ENCODE results near the gene ZNF76.
"Not testable (repeated sequence)": the region's sequence is repeated elsewhere in the genome, so short reads cannot be mapped to it uniquely, and the experiment has no call there.

Gene ZNF76

DNA sequence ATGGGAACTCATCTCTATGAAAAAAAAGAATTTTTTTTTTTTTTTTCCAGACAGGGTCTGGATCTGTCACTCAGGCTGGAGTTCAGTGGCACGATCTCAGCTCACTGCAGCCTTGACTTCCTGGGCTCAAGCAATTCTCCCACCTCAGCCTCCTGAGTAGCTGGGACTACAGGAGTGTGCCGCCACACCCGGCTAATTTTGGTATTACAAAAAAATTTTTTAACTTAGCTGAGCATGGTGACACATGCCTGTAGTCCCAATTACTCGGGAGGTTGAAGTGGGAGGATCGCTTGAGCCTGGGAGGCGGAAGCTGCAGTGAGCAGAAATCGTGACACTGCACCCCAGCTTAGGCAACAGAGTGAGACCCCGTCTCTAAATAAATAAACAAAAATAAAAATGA is 45.6 kb downstream of the ZNF76 start:
- H3K4me3 ChIP-seq (ENCODE audit: low read depth in 1 of 2, low read length in 2 of 2) = no peak overlapping the region
- no peaks in the 10 kb centered on the region for H3K27me3 ChIP-seq (ENCODE audit: control insufficient read depth in 1 of 2, insufficient read depth in 2 of 2, low read length in 2 of 2)
- H3K9me3 ChIP-seq (ENCODE audit: low read length) = no peaks in the 10 kb centered on the region
- no peaks in the 10 kb centered on the region for H3K36me3 ChIP-seq (ENCODE audit: insufficient read depth, low read length)
- no peak overlapping the region for H3K27ac ChIP-seq (ENCODE audit: low read depth, low read length)
- no peaks in the 10 kb centered on the region for H3K4me1 ChIP-seq (ENCODE audit: insufficient read depth, low read length)
- no peak overlapping the region for H3K9ac ChIP-seq (ENCODE audit: low read length)

DNA sequence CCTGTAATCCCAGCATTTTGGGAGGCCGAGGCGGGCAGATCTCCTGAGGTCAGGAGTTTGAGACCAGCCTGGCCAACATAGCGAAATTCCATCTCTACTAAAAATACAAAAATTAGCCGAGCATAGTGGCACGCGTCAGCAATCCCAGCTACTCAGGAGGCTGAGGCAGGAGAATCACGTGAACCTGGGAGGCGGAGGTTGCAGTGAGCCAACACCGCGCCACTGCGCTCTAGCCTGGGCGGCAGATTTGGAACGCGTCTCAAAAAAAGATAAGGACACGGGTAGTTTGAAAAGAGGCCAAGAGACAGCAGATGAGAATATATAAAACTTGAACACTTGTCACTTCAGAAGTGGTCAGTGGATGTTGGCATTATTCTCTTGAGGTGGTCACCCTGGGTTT is 47.6 kb downstream of the ZNF76 start:
- H3K4me3 ChIP-seq (ENCODE audit: low read depth in 1 of 2, low read length in 2 of 2); H3K36me3 ChIP-seq (ENCODE audit: insufficient read depth, low read length); H3K27me3 ChIP-seq (ENCODE audit: control insufficient read depth in 1 of 2, insufficient read depth in 2 of 2, low read length in 2 of 2); H3K9me3 ChIP-seq (ENCODE audit: low read length); H3K27ac ChIP-seq (ENCODE audit: low read depth, low read length); H3K9ac ChIP-seq (ENCODE audit: low read length); H3K4me1 ChIP-seq (ENCODE audit: insufficient read depth, low read length): not testable (repeated sequence)

DNA sequence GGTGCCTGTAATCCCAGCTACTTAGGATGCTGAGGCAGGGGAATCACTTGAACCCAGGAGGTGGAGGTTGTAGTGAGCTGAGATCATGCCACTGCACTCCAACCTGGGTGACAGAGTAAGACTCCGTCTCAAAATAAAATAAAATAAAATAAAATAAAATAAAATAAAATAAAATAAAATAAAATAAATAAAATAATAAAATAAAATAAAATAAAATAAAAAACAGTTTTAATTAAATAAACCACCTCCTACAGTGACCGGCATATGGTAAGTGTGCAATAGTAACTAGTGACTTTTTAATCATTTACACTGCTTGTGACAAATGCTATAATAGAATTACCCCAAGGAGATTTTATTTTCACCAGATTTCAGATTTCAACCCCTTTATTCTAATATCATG is 49.0 kb downstream of the ZNF76 start:
- H3K4me1 ChIP-seq (ENCODE audit: insufficient read depth, low read length); H3K9ac ChIP-seq (ENCODE audit: low read length); H3K27me3 ChIP-seq (ENCODE audit: control insufficient read depth in 1 of 2, insufficient read depth in 2 of 2, low read length in 2 of 2); H3K9me3 ChIP-seq (ENCODE audit: low read length); H3K36me3 ChIP-seq (ENCODE audit: insufficient read depth, low read length); H3K4me3 ChIP-seq (ENCODE audit: low read depth in 1 of 2, low read length in 2 of 2); H3K27ac ChIP-seq (ENCODE audit: low read depth, low read length): not testable (repeated sequence)

DNA sequence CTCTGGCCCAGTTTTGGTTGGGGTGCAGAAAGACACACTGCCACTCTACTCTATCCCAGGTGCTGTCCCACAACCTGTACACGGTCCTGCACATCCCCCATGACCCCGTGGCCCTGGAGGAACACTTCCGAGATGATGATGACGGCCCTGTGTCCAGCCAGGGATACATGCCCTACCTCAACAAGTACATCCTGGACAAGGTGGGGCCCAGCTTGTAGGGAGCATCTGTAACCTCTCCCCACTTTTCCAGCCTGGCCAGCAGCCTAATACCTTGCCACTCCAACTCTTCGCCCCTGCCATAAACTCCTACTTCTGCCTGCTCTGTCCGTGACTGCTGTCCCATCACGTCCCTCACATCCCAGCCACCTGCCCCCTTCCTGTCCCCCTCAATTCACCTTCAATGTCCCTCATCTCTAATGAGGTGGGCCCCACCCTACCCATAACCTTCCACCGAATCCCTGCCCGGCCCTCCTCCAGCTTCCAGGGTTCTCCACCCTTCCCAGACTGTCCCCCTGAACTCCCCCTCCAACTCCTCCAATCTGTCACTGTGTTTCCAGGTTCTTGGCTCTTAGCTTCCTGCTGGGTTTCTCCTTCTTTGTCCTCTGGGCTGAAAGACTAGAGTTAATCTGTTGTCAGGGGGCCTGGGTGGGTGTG is 50.2 kb downstream of the ZNF76 start:
- no peak overlapping the region for H3K9ac ChIP-seq (ENCODE audit: low read length)
- H3K9me3 ChIP-seq (ENCODE audit: low read length) = no peaks in the 10 kb centered on the region
- H3K36me3 ChIP-seq (ENCODE audit: insufficient read depth, low read length) = no peaks in the 10 kb centered on the region
- H3K27ac ChIP-seq (ENCODE audit: low read depth, low read length) = no peak overlapping the region
- no peaks in the 10 kb centered on the region for H3K27me3 ChIP-seq (ENCODE audit: control insufficient read depth in 1 of 2, insufficient read depth in 2 of 2, low read length in 2 of 2)
- H3K4me3 ChIP-seq (ENCODE audit: low read depth in 1 of 2, low read length in 2 of 2) = no peak overlapping the region
- no peaks in the 10 kb centered on the region for H3K4me1 ChIP-seq (ENCODE audit: insufficient read depth, low read length)

DNA sequence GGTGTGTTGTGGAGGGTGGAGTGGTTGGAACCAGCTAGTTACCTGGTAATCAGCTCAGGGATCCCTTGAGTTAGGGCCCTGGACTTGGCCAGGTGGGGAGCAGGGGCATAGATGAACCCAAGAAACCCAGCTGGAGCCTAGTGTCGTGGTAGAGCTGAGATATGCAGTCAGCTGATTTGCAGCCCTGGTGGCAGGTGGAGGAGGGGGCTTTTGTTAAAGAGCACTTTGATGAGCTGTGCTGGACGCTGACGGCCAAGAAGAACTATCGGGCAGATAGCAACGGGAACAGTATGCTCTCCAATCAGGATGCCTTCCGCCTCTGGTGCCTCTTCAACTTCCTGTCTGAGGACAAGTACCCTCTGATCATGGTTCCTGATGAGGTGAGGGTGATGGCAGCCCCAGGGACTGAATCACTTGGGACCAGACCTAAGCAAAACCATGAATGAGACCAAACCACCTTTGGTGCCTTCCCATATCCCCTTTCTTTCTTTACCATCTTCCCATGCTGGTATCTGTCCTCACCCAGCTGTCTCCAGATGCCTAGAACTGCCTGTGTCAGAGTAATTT is 50.8 kb downstream of the ZNF76 start:
- no peak overlapping the region for H3K9ac ChIP-seq (ENCODE audit: low read length)
- no peaks in the 10 kb centered on the region for H3K27me3 ChIP-seq (ENCODE audit: control insufficient read depth in 1 of 2, insufficient read depth in 2 of 2, low read length in 2 of 2)
- H3K27ac ChIP-seq (ENCODE audit: low read depth, low read length) = no peak overlapping the region
- H3K36me3 ChIP-seq (ENCODE audit: insufficient read depth, low read length) = no peaks in the 10 kb centered on the region
- H3K4me3 ChIP-seq (ENCODE audit: low read depth in 1 of 2, low read length in 2 of 2) = no peak overlapping the region
- H3K9me3 ChIP-seq (ENCODE audit: low read length) = no peaks in the 10 kb centered on the region
- H3K4me1 ChIP-seq (ENCODE audit: insufficient read depth, low read length) = no peaks in the 10 kb centered on the region

DNA sequence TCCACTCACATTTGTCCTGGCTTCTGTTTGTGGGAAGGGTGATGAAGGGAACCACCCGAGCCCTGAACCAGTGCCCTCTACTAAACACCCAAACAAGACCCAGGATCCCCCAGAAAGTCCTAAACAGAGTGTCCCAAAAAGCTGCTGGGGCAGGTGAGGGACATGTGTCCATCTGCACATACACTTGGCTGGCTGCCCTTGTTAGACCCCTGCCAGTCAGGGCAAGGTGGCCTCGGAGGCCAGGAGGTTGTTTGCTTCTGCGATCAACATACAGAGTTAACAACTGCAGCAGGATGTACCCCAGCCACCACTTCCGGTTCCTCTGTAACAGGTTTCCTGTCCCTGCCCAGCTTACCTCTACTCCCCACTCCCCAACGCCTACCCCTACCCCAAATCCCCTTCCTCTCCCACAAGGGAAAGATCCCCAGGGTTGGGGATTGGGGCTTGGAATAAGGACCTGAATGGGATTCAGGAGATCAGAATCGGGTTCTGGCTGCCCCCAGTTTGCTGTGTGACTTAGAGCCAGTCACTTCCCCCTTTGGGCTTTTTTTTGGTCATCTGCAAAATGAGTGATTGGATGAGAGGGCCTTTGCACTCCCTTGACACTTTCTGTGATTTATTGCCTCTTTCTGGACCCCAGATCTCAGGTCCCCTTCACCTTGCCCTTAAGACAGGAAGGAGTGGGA is 52.0 kb downstream of the ZNF76 start:
- Histone ChIP-seq H3K4me3 (ENCODE audit: low read depth in 1 of 2, low read length in 2 of 2) (no peak overlapping the region), H3K4me1 (ENCODE audit: insufficient read depth, low read length) (no peaks in the 10 kb centered on the region), H3K9me3 (ENCODE audit: low read length) (no peaks in the 10 kb centered on the region), H3K27me3 (ENCODE audit: control insufficient read depth in 1 of 2, insufficient read depth in 2 of 2, low read length in 2 of 2) (no peaks in the 10 kb centered on the region), H3K9ac (ENCODE audit: low read length) (no peak overlapping the region), H3K36me3 (ENCODE audit: insufficient read depth, low read length) (no peaks in the 10 kb centered on the region), H3K27ac (ENCODE audit: low read depth, low read length) (no peak overlapping the region)

DNA sequence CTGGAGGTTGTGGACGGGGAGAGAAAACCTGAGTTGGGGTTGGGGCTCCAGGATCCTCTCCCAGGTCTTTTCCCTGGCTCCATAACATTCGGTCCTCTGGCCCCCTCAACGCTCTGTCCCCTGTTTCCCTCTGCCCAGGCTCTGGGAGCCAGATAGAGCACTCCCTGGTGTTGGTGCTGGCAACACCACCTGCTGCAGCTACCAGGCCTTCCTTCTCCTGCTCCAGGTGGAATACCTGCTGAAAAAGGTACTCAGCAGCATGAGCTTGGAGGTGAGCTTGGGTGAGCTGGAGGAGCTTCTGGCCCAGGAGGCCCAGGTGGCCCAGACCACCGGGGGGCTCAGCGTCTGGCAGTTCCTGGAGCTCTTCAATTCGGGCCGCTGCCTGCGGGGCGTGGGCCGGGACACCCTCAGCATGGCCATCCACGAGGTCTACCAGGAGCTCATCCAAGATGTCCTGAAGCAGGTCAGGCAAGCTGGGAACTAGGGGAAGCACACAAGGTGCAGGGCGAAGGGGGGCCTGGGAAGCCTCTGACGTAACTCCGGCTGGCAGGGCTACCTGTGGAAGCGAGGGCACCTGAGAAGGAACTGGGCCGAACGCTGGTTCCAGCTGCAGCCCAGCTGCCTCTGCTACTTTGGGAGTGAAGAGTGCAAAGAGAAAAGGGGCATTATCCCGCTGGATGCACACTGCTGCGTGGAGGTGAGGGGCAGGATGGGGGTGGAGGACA is 52.7 kb downstream of the ZNF76 start:
- Histone ChIP-seq H3K9ac (ENCODE audit: low read length) (no peak overlapping the region), H3K27ac (ENCODE audit: low read depth, low read length) (no peak overlapping the region), H3K27me3 (ENCODE audit: control insufficient read depth in 1 of 2, insufficient read depth in 2 of 2, low read length in 2 of 2) (no peaks in the 10 kb centered on the region), H3K4me1 (ENCODE audit: insufficient read depth, low read length) (no peaks in the 10 kb centered on the region), H3K4me3 (ENCODE audit: low read depth in 1 of 2, low read length in 2 of 2) (no peak overlapping the region), H3K36me3 (ENCODE audit: insufficient read depth, low read length) (no peaks in the 10 kb centered on the region), H3K9me3 (ENCODE audit: low read length) (no peaks in the 10 kb centered on the region)

DNA sequence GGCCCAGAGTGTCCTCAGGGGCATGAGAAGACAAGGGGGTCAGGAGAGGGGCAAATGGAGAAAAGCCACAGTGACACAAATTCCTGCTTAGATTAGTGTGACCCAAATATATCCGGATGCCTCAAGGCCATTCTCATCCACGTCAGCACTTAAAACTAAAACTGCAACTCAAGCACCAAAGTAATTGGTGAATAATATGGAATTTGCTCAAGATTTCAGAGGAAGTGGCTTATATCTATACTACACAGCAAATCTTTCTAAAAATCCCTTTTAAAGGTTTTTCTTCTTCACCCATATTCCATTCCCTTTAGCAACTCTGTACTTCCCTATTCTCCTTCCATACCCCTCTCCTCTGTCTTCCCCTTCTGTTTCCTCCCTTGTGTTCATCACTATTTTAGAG is 53.3 kb downstream of the ZNF76 start:
- no peaks in the 10 kb centered on the region for H3K4me1 ChIP-seq (ENCODE audit: insufficient read depth, low read length)
- no peak overlapping the region for H3K4me3 ChIP-seq (ENCODE audit: low read depth in 1 of 2, low read length in 2 of 2)
- H3K9ac ChIP-seq (ENCODE audit: low read length) = no peak overlapping the region
- no peaks in the 10 kb centered on the region for H3K36me3 ChIP-seq (ENCODE audit: insufficient read depth, low read length)
- H3K27ac ChIP-seq (ENCODE audit: low read depth, low read length) = no peak overlapping the region
- H3K9me3 ChIP-seq (ENCODE audit: low read length) = no peaks in the 10 kb centered on the region
- no peaks in the 10 kb centered on the region for H3K27me3 ChIP-seq (ENCODE audit: control insufficient read depth in 1 of 2, insufficient read depth in 2 of 2, low read length in 2 of 2)

DNA sequence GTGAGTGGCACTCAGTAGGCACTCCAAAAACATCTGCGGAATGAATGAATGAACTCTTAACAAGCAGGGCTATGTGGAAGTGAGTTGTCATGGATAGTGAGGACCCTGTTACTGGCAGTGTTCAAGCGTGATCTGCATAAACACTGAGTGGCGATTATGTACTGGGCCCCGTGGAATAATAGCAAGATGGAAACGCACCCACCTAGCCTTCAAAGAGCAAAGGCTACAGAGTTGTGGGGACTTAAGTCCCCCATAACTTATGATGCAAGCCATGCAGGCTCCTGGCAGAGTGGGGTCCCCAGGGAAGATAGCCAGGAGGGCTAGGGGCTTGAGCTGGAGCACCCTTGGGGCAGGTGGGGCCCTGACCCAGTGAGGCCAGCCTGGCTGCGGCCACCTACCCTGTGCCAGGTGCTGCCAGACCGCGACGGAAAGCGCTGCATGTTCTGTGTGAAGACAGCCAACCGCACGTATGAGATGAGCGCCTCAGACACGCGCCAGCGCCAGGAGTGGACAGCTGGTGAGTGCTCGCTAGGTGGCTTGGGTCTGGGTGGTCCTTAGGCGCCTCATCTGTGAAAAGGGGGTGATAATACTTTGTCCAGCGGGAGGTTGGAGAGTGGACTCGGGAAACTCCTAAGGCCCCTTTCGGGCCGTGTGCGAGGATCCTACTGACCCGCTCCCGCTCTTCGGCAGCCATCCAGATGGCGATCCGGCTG is 58.1 kb downstream of the ZNF76 start:
- Histone ChIP-seq H3K36me3 (ENCODE audit: insufficient read depth, low read length) (no peaks in the 10 kb centered on the region), H3K9ac (ENCODE audit: low read length) (no peak overlapping the region), H3K27ac (ENCODE audit: low read depth, low read length) (peak overlapping the region; percentile 52), H3K4me1 (ENCODE audit: insufficient read depth, low read length) (no peaks in the 10 kb centered on the region), H3K4me3 (ENCODE audit: low read depth in 1 of 2, low read length in 2 of 2) (peak overlapping the region; percentile 58 to 65), H3K27me3 (ENCODE audit: control insufficient read depth in 1 of 2, insufficient read depth in 2 of 2, low read length in 2 of 2) (no peaks in the 10 kb centered on the region), H3K9me3 (ENCODE audit: low read length) (no peaks in the 10 kb centered on the region)

DNA sequence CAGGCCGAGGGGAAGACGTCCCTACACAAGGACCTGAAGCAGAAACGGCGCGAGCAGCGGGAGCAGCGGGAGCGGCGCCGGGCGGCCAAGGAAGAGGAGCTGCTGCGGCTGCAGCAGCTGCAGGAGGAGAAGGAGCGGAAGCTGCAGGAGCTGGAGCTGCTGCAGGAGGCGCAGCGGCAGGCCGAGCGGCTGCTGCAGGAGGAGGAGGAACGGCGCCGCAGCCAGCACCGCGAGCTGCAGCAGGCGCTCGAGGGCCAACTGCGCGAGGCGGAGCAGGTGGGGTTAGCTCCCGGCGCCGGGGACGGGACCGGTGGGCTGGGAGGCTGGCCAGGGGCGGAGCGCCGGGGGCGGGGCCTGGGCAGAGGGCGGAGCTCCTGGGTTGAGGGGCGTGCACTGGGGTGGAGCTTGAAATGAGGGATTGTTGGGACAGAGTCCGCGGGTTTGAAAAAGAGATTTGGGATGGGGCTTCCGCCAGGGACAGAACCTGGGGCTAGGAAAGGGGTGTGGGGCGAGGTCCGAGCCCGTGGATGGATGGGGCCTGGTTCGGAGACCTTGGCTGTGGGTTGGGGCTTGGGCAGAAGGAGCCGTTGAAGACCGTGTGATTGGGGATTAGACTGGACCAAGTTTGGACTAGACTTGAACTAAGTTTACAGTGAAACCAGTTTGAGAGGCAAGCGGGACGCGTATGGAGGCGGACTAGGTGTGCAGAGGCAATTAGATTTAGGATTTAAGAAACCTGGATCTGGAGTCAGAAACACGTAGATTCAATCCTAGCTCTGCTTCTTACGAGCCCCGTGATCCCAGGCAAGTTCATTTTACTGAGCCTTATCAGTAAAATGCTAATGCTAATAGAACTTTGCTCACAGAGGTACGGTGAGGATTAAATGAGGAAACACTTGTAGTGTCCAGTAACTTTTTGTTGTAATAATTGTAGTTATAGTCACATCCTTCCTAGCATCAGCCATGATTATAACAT is 58.9 kb downstream of the ZNF76 start:
- Histone ChIP-seq H3K27ac (ENCODE audit: low read depth, low read length) (peak overlapping the region; percentile 52), H3K9ac (ENCODE audit: low read length) (no peak overlapping the region), H3K9me3 (ENCODE audit: low read length) (no peaks in the 10 kb centered on the region), H3K36me3 (ENCODE audit: insufficient read depth, low read length) (no peaks in the 10 kb centered on the region), H3K4me1 (ENCODE audit: insufficient read depth, low read length) (no peaks in the 10 kb centered on the region), H3K4me3 (ENCODE audit: low read depth in 1 of 2, low read length in 2 of 2) (peak overlapping the region; percentile 58 to 65), H3K27me3 (ENCODE audit: control insufficient read depth in 1 of 2, insufficient read depth in 2 of 2, low read length in 2 of 2) (no peaks in the 10 kb centered on the region)
